UCSD-AML1 (cell line): Measurements from ENCODE around the gene HMGN2.
A peak's percentile ranks its signal among the peaks of the same experiment; 100 is the strongest.
"Not testable (repeated sequence)": the region's sequence is repeated elsewhere in the genome, so short reads cannot be mapped to it uniquely, and the experiment has no call there.

Experiments
- DNase-seq: peaks from one replicate; lab custom pipeline; 2025; ENCODE audit not compliant: unreplicated experiment; lab: John Stamatoyannopoulos, UW

Gene HMGN2

DNA sequence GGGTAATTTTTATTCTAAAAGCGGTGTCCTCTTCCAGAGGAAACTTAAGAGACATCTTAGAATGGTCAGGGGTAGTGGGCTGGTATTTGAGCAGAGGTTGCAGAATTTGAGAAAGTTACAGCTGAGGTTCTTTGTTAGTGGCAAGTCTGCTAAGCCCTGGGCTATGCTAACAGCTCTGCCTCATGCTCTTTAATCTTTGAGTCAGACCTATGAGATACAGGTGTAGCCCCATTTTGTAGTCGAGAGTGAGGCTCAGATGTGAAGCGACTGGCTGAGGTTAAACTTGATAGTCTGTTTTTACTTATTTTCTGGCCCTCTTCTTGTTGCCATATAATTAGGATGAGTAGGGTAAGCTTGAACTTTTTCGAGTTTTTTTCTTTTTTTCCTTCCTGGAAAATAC, 4.7 kb downstream of the HMGN2 start:
- no peak for DNase-seq

DNA sequence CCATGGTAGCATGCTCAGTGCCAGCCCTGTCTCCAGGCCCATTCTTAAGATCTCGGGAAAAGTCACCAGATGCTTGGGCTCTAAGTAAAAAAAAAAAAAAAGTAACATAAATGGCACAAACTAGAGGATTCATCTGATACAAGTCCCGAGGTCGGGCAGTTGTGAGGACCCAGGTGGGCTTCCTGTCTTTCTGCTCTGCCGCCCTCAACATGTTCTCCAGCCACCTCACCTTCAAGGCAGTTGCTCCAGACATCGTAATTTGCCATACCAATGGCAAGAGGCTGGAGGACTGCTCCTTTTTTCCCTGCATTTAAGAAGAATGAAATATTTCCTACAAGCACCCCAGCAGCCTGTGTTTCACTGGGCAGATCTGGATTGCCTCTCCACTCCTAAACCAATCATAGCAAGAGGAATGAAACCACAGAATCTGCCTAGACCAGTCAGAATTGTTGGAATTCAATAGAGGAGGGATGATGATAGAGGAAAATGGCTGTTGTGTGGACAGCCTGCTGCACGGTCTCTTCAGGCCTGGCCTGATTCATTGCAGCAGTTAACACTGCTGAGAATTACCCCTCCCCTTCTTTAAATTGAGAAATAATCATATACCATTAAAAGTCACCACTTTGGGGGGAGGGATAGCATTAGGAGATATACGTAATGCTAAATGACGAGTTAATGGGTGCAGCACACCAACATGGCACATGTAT, 5.4 kb downstream of the HMGN2 start:
- no peak for DNase-seq

DNA sequence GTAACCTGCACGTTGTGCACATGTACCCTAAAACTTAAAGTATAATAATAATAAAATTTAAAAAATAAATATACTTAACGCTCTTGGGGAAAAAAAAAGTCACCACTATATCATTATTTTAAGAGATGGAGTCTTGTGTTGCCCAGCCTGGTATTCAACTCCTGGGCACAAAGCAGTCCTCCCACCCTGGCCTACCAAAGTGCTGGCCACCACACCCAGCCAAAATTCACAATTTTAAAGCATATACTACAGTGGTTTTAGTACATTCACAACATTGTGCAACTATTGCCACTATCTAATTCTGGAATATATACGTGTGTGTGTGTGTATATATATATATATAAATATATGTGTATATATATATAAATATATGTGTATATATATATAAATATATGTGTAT, 5.9 kb downstream of the HMGN2 start:
- no peak for DNase-seq

DNA sequence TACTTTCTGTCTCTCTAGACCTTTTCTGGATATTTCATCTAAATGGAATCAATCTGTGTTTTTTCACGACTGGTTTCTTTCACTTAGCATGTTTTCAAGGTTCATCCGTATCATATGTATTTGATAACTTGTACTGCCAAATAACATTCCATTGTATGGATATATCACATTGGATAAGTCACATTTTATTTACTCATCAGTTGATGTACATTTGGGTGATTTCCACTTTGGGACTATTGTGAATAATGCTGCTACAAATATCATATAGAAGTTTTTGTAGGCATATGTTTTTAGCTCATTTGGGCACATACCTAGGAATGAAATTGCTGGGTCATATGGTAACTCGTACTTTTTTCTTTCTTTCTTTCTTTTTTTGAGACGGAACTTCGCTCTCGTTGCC, 6.7 kb downstream of the HMGN2 start:
- DNase-seq: no peak

DNA sequence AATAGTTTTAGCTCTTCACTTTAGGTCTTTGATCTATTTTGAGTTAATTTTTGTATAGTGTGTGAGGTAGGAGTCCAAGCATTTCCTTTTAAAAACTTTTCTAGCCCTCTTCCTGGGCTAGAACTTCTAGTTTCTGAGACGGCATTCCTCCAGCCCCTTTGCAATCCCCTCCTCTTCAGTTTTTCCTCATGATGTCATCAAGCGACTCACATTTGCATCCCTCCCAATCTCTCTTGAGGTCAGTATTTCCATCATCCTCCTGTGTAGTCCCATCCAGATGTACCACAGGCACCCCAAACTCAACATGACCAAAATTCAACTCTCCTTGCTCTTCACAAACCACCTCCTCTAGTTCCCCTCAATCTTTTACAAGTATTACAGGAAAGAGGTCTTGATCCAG, 10.7 kb downstream of the HMGN2 start:
- DNase-seq: no peak

DNA sequence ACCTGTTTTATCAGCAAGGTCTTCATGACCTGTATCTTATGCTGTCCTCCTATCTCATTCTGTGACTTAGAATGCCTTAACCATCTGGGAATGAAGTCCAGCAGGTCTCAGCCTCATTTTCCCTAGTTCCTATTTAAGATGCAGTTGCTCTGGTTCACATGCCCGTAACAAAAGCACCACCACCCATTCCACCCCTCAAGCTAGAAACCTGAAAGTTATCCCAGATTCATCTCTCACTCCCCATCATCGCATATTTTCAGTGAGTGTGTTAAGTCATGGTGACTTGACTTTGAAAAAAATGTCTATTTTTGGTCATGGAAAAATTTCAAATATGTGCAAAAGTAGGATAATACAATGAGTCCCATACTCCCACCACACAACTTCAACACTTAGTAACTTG, 11.7 kb downstream of the HMGN2 start:
- no peak for DNase-seq

DNA sequence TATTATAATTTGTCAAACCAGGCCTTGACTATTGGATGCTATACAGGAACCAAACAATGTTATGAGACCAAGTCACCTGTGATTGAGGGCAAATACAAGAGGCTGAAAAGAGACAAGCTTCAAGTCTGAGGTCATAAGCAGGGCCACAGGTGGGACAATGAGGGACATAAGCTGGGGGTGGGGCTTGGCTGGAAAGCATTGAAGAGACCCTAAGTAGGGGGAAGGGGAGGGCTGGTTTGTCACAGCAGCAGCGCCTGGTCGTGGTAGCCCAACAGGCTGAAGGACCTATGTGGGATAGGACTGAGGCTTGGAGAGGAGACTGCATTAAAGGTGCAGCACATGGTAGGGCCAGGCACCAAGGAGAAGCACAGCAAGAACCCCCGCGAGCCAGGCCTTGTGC, 17.9 kb downstream of the HMGN2 start:
- DNase-seq: no peak

DNA sequence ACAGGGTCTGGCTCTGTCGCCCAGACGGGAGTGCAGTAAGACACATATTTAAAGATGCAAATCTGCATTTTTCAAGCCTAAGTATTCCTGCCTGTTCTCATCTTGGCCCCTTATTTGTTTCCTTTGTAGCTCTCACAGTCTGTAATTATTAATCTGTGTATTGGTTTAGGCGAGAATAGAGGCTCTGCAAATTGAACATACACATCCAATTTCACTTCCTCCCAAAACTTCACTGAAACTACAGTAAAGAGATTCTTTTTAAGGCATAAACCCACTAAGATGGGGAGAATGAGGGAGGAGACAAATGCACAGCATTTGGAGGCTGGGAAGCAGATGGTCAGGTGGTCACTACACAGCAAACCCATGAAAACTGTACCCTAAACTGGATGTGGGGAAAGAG, 21.0 kb downstream of the HMGN2 start:
- no peak for DNase-seq

DNA sequence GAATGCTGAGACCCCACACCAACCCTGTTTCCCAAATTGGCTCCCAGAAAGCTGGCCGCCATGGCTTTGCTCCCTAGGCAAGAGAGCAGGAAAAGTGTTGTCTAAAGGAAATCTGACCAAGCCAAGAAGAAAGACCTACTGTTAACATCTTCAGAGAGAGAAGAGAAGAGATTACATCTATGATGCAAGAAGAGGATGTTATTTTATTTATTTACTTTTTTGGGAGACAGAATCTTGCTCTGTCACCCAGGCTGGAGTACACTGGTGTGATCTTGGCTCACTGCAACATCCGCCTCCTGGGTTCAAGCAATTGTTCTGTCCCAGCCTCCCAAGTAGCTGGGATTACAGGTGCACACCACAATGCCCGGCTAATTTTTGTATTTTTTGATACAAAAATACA, 21.7 kb downstream of the HMGN2 start:
- DNase-seq: no peak

DNA sequence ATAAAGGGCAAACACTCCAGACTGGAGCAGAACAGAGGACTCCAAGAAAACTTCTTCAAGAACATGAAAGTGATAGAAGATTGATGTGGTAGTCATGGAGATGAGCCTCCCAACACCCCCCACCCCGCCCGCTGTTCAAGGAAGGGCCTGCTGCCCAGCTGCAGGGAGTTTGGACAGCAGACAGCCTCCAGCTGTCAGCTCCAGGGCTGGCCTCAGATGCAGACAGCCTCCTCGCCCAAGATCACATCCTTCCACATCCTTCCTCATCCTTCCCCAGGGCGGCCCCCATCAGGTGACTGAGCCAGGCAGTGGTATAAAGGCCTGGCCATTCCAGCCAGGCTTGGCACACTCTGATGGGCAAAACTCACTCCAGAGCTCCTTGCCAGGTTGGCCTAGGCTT, 24.6 kb downstream of the HMGN2 start:
- peak; percentile 21 for DNase-seq

DNA sequence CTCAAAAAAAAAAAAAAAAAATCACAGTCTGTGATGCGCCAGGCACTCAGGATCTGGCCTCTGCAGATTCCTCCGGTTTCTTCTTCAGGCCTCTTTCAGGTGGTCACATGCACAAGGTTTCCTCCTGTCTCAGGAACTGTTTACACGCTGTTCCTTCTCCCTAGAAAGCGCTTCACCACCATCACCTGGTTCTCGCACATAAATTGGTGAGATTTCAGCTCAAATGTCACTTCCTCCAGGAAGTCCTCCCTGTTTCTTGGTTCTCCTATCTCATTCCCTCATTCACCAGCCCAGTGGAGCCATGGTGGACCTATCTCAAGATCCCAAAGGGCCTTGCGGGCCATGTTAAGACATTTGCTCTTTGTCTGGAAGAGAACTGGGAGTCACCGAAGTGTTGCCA, 26.7 kb downstream of the HMGN2 start:
- no peak for DNase-seq

DNA sequence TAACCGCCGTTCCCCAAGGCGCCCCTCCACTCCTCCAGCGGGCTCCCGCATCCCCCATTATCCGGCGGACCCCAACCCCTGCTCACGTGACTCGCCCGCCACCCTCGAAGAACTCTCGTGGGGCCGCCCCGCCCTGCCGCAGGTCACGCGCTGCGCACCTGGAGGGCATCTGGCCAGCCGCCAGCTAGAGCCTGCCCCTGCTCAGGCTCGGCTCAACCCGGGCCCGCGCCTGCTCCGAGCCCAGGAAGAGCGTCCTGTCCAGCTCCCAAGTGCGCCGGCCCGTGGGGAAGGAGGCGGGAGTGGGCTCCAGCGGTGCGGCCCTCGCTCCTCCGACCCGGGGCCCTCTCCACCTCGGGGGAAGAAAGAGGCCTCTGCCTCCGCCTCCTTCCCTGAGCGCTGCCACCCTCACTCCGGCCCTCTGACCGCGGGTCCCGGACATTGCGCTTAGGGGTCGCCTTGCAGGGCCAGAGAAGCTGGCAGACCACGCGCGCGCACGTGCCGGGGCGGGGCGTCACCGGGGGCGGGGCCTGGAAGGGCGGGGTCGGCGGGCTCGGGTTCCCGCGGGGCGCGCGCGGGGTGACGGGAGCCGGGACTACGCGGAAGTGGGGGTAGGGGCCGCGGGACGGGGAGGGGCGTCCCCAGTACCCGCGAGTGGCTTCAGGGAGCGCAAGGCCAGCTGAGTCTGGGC, 28.4 kb downstream of the HMGN2 start:
- peak; percentile 92 for DNase-seq

DNA sequence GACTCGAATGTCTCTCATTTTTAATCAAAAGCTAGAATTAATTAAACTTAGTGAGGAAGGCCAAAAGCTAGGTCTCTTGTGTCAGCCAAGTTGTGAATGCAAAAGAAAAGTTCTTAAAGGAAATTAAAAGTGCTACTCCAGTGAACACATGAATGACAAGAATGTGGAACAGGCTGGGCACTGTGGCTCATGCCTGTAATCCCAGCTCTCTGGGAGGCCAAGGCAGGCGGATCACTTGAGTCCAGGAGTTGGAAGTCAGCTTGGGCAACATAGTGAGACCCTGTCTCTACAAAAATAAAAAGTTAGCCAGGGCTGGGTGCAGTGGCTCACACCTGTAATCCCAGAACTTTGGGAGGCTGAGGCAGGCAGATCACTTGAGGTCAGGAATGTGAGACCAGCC, 38.5 kb downstream of the HMGN2 start:
- not testable (repeated sequence) for DNase-seq

DNA sequence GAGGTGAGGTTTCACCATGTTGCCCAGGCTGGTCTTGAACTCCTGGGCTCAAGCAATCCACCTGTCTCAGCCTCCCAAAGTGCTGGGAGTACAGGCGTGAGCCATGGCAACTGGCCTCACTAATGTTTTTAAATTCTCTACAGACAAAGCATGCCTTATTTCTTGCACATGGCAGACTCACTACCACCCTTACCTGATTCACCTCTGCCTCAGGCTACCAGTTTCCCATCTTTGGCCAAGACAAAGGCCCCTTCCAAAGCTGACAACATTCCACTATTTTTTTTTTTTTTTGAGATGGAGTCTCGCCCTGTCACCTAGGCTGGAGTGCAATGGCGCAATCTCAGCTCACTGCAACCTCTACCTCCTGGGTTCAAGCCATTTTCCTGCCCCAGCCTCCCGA, 43.6 kb downstream of the HMGN2 start:
- DNase-seq: not testable (repeated sequence)

DNA sequence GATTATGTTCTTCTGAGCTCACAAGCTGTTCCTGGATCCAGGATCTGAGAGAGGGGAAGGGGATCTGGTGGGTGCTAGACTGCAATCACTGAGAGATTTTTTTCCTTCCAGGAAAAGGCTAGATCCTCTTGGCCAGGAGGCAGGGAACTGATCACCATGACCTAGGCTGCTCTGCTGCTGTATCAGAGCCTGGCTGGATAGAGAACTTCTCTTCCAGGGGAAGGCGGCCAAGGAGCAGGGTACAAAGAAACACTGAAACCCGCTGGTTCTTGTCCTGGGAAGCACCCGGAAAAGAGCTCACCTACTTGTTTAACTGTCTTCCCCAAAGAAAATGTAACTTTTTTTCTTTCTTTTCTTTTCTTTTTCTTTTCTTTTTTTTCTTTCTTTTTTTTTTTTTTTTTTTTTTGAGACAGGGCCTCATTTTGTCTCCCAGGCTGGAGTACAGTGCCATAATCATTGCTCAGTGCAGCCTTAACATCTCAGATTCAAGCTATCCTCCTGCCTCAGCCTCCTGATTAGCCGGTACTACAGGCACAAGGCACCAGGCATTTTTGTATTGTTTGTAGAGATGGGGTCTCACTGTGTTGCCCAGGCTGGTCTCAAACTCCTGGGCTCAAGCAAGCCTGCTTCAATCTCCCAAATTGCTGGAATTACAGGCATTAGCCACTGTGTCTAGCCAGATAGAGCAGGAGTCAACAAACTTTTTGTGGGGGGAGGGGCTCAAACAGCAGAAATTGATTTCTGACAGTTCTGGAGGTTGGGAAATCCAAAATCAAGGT, 44.9 kb downstream of the HMGN2 start:
- DNase-seq: no peak

DNA sequence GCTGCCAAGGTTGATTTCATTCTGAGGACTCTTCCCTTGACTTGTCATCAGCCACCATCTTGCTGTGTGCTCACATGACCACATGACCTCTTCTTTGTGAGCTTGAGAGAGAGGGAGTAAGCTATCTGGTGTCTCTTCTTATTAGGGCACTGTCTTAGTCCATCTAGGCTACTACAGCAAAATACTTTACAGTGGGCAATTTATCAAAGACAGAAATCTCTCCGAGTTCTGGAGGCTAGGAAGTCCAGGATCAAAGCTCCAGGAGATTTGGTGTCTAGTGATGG, 45.5 kb downstream of the HMGN2 start:
- no peak for DNase-seq

DNA sequence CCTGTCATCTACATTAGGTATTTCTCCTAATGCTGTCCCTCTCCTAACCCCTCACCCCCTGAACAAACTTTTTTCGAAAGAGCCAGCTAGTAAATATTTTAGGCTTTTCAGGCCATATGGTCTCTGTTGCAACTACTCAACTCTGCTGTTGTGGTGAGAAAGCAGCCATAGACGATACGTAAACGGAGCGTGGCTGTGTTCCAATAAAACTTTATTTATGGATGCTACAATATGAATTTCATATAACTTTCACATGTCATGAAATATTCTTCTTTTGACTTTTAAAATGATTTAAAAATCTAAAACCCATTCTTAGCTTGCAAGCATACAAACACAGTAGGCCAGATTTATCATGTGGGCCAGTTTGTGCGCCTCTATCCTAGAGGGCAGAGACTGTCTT, 46.1 kb downstream of the HMGN2 start:
- DNase-seq: no peak

DNA sequence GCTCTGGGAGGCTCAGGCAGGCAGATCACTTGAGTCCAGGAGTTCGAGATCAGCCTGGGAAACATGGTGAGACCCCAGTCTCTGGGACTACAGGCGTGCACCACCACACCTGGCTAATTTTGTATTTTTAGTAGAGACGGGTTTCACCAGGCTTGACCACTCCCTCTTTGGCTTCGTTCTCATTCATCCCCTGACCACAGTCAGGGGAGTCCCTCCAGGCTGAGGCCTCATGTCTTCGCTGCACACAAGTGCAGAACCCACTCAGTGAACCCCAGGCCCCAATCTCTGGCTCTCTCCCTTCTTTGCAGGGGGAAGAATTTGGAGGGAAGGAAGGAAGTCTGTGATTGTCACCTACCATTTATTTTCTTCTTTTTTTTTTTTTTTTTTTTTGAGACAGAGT, 48.1 kb downstream of the HMGN2 start:
- no peak for DNase-seq

DNA sequence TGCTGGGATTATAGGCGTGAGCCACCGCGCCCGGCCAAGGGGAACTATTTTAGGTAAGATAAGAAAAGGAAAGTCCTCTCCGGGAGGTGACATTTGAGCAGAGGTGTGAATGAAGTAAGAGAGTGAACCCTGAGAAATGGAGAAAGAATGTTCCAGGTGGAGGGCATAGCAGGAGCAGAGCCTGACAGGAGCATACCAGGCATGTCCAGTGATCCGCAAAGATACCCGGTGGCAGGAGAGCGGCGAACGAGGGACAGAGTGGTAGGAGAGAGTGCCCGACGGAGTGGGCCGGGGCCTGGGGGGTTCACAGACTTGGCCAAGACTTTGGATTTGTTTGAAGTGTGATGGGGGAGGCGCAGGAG, 49.4 kb downstream of the HMGN2 start:
- DNase-seq: no peak

DNA sequence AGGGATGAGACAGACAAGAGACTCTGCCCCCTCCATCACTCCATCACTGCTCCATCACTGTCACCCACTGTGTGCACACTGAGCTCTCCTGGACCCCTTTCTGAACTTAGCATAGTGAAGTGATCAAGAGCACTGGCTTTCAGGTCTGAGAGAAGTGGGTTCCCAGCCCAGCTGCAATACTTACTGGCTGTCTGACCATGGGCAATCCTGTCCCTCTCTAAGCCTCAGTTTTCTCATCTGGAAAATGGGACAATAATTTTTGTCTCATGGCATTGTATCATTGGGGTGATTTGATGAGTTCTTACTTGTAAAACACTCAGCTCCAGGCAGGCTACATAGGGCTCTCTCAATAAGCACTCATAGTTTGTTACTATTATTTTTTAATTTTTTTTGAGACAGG, 49.8 kb downstream of the HMGN2 start:
- no peak for DNase-seq

DNA sequence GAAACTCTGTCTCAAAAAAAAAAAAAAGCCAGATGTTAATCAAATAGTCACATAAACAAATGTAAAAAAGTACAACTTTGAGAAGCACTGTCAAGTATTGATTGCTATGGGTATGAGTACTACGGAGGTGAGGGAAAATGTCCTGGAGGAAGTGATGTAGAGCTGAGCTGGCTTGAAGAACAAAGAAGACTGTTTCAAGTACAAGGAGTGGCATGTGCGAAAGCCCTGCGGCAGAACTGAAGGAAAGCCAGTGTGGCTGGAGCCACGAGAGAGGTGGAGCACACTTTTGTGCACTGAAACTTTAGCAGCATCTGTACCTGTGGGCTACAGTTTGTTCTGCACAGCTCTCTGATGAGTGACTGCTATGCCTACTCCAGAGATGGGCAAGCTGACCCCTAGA, 51.9 kb downstream of the HMGN2 start:
- DNase-seq: no peak
